ENCODE results near the gene COL10A1.

- TF ChIP-seq REST (IDR thresholded peaks at IDR 0.05; ENCODE audit: insufficient read depth in 1 of 2, low read depth in 2 of 2, low read length in 2 of 2): no peak
- TF ChIP-seq POLR2AphosphoS5 (IDR thresholded peaks at IDR 0.05; ENCODE audit: low read depth, low read length): no peak
- TF ChIP-seq FOXP2 (optimal IDR thresholded peaks at IDR 0.05; ENCODE audit: borderline replicate concordance, extremely low read depth, extremely low read length, insufficient read depth): no peak
- no peak for TF ChIP-seq SIN3A (IDR thresholded peaks at IDR 0.05; ENCODE audit: borderline replicate concordance, insufficient read depth, low read length)
- TF ChIP-seq TAF1 (IDR thresholded peaks at IDR 0.05; ENCODE audit: borderline replicate concordance, insufficient read depth, low read length): no peak
Measured at GRCh38 chr6:116170358-116171057, 44.6 kb upstream of the COL10A1 start.

All from PFSK-1 (cell line).